GM12801 (cell line): ENCODE measurements around the gene SPDYE4.

ENCODE experiments used
- TF ChIP-seq, protein P1 (sequence below): IDR thresholded peaks from one replicate; pipeline ENCODE4 v1.5.1; 2011; ENCODE audit warnings: control low read depth; ENCODE audit not compliant: insufficient read length; ENCODE audit errors: extremely low read depth

The SPDYE4 gene

DNA sequence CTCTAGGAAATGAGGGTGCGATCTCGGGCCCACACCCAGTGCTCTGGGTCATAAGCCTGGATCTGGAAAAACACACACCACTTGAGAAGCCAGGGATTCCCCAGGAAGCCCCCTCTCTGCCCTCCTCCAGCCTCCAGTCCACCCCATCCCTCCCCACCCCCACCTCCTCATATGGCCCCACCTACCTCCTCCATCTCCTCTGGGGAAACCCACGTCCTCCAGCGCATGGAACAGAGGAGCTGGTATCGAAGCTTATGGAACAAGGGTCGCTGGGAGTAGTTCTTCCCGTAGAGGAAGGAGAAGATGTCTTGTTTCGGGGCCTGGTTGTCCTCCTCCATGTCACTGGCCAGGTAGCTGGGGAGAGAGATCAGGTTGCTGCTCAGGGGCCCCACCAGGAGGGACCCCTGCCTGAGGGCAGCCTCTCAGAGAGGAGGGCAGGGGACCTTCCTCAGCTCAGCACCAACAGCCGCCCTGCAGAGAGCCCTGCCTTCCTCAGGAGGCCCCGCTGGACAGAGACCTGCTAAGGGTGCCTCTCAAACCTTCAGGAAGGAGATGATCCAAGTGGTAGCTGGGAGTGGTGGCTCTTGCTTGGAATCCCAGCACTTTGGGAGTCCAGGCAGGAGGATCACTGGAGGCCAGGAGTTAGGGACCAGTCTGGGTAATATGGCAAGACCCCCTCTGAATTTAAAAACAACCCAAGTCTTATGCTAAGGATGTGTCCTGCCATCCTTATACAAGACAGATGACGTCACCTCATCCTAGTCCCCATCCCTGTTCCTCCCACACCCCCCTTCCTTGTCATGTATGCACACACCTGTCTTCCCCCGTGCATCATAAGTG lies 5.0 kb downstream of the SPDYE4 start:
- TF ChIP-seq, protein P1, sequence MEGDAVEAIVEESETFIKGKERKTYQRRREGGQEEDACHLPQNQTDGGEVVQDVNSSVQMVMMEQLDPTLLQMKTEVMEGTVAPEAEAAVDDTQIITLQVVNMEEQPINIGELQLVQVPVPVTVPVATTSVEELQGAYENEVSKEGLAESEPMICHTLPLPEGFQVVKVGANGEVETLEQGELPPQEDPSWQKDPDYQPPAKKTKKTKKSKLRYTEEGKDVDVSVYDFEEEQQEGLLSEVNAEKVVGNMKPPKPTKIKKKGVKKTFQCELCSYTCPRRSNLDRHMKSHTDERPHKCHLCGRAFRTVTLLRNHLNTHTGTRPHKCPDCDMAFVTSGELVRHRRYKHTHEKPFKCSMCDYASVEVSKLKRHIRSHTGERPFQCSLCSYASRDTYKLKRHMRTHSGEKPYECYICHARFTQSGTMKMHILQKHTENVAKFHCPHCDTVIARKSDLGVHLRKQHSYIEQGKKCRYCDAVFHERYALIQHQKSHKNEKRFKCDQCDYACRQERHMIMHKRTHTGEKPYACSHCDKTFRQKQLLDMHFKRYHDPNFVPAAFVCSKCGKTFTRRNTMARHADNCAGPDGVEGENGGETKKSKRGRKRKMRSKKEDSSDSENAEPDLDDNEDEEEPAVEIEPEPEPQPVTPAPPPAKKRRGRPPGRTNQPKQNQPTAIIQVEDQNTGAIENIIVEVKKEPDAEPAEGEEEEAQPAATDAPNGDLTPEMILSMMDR, result no peak

DNA sequence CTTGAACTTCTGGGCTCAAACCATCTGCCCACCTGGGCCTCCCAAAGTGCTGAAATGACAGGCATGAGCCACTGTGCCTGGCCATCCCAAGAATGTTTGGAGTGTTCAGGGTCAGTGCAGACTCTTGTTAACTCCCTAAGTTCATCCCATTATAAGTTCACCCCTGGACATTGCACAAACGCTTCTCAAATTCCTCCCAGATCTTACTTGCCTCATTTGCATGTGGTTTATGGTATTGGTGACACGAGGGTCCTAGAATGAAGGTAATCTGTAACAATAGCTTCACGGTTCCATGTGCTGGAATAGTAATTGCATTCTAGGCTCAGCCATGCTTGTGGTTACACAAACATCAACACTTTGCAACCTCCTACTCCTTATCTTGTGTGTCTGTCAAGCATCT lies 8.7 kb downstream of the SPDYE4 start:
- TF ChIP-seq, protein P1, result no peak

DNA sequence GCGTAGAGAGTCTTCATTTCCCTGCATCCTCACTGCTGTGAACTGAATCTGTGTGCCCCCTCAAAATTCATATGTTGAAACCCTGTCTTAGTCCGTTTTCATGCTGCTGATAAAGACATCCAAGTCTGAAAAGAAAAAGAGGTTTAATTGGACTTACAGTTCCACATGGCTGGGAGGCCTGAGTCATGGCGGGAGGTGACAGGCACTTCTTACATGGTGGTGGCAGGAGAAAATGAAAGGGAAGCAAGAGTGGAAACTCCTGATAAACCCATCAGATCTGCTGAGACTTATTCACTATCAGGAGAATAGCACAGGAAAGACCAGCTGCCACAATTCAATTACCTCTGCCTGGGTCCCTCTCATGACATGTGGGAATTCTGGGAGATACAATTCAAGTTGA lies 10.6 kb downstream of the SPDYE4 start:
- TF ChIP-seq, protein P1, result no peak

DNA sequence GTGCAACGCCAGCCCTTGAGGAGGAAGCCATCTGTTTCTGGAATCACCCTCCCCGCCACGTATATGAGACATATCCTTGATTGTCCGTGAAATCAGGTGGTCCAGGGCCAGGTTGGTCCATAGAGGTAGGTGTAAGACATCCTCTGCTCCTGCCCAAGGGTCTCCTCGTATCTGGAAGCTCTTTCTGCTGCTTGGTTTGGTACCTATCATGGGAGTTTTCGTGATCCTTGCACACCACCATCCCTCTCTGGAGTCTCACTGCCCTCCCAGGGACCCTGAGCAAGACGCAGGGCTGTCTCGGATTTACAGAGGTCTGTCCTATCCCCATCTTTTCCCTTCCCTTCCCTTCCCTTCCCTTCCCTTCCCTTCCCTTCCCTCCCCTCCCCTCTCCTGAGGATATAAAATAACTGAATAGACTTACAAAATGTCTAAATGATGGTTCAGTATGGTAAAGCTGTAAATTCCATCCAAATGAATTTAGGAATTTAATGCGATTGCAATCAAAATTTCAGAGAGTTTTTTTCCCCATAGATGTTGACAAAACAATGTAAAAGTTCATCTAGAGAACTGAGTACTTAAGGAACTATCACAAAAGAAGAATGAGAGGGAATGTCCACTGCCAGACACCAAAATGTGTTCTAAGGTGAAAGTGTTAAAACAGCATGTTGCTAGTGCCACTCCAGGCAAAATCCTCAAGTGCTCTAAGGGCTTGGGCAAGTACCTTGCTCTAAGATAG lies 11.7 kb downstream of the SPDYE4 start:
- TF ChIP-seq, protein P1, result no peak

DNA sequence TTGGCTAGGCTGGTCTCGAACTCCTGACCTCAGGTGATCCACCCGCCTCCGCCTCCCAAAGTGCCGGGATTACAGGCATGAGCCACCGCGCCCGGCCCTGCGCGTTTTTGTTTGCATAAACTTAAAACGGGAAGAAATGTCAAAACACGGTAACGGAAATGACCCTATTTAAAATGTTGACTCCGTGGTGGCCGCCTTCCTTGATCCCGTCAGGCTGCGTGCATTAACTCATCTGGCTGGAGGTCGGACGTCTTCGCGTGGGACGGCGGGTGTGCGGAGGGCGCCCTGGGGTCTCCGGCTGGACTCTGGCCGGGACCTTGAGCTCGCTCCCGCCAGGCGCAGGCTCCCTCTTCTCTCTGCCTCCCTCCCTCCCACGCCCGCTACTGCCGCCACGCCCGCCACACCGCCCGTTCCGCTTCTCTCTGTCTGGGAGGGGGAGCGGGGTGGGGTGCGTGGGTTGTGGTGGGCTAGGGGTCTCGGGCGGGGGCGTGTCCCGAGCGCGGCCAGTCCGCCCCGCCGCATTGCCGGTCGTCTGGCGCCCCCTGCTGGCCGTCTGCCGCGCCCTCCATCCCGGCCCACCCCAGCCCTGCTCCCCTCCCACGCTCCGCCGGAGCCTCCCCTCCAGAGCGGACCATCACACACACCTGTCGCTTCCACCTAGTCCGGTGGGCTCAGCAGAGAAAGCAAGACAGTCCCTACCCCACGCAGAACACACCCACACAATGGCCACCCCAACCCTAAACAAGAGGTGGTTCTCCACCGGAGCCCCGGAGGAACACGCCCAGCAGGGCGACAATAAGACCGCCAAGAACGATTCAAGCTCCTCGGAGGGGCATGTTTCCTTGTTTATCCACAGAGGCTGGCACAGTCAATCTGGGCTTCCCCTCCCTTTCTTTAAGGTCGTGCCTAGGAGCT lies 12.5 kb downstream of the SPDYE4 start:
- TF ChIP-seq, protein P1, result no peak

DNA sequence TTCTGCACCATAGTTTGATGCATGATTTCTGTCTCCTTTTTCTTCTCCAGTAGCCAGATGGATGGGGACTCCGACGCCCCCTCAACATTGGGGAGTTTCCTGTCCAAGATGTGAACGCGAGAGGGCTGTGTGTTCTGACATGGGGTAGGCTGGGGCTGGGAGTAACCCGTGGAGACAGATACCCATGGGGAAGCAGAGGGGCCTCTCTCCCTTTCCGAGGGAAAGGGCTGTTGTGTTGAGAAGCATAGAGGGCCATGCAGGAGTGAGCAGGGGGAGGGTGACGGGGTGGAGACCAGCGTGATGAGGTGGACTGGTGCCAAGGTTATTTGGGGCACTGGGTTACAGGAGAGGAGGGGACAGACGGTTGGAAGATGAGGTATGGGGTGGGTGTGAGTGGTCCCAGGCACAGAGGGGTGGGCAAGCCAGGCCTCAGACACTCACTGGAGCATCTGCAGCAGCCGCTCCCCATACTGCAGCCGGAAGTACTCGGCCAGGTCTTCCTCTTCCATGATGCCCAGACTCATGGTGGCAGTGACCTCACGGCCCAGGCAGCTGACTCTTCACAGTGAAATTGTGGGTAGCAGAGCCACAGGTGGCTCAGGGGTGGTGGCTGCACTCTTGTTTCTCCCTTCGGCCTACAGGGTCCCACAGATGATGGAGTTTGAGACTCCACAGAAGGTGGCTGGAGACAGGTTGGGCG lies 14.1 kb downstream of the SPDYE4 start:
- TF ChIP-seq, protein P1, result no peak
